Activated naive CD8-positive, alpha-beta T cell (primary cell): Measurements from ENCODE around the gene SLCO4C1.

Experiments used
- H3K27ac Mint-ChIP-seq: one replicate; pipeline ENCODE4 v1.8.0; 2021; ENCODE audit warnings: mixed read lengths
- H3K27me3 Mint-ChIP-seq: one replicate; pipeline ENCODE4 v1.8.0; 2021; ENCODE audit warnings: mixed read lengths
- H3K36me3 Mint-ChIP-seq: one replicate; pipeline ENCODE4 v1.8.0; 2021; ENCODE audit warnings: mixed read lengths
- H3K4me1 Mint-ChIP-seq: one replicate; pipeline ENCODE4 v1.8.0; 2021; ENCODE audit warnings: low read depth, mixed read lengths
- H3K4me3 Mint-ChIP-seq: one replicate; pipeline ENCODE4 v1.8.0; 2021; ENCODE audit warnings: mild to moderate bottlenecking, mixed read lengths
- H3K9me3 Mint-ChIP-seq: one replicate; pipeline ENCODE4 v1.8.0; 2021; ENCODE audit warnings: low read depth, mixed read lengths

The SLCO4C1 gene

GRCh38 chr5:102288630-102289029 lies 7.5 kb downstream of the SLCO4C1 start:
- Mint-ChIP-seq H3K9me3 (no peaks in the 10 kb centered on the region), H3K27me3 (no peaks in the 10 kb centered on the region), H3K4me1 (no peaks in the 10 kb centered on the region), H3K4me3 (no peak overlapping the region), H3K27ac (no peak overlapping the region), H3K36me3 (no peaks in the 10 kb centered on the region)

DNA sequence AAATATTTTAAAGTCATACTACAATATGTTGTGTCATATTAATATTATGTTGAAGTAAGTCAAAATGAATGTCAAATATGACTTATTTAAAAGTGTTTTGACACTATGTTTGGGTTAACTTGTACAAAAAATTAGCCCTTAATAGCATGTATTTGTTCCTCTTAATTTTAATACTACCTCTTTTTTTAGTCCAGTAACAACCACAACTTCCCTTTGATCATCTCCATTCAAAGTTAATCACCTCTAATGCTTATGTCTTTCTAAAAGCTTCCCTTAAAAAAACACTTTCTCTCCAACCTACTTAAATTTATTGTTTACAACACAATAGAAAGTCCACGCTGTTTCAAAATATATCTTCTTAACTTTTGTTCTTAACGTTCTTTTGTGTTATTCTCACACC lies 9.6 kb downstream of the SLCO4C1 start:
- Mint-ChIP-seq H3K4me3 (no peak overlapping the region), H3K27ac (no peak overlapping the region)

GRCh38 chr5:102283102-102283797 lies 12.8 kb downstream of the SLCO4C1 start:
- Mint-ChIP-seq H3K4me3 (no peak overlapping the region), H3K36me3 (no peaks in the 10 kb centered on the region), H3K27ac (no peak overlapping the region), H3K9me3 (no peaks in the 10 kb centered on the region), H3K27me3 (no peaks in the 10 kb centered on the region), H3K4me1 (no peaks in the 10 kb centered on the region)

More for the DNA sequence above, 9.6 kb downstream of the SLCO4C1 start:
- no peaks in the 10 kb centered on the region for H3K36me3 Mint-ChIP-seq
- H3K9me3 Mint-ChIP-seq, result no peaks in the 10 kb centered on the region
- H3K27me3 Mint-ChIP-seq, result no peaks in the 10 kb centered on the region
- no peaks in the 10 kb centered on the region for H3K4me1 Mint-ChIP-seq

GRCh38 chr5:102279711-102280110 lies 16.4 kb downstream of the SLCO4C1 start:
- peaks cover 1% of the 10 kb centered on the region for H3K27me3 Mint-ChIP-seq
- no peaks in the 10 kb centered on the region for H3K36me3 Mint-ChIP-seq
- no peak overlapping the region for H3K27ac Mint-ChIP-seq
- H3K4me1 Mint-ChIP-seq, result no peaks in the 10 kb centered on the region
- no peak overlapping the region for H3K4me3 Mint-ChIP-seq
- no peaks in the 10 kb centered on the region for H3K9me3 Mint-ChIP-seq

GRCh38 chr5:102278231-102278630 lies 17.9 kb downstream of the SLCO4C1 start:
- H3K27ac Mint-ChIP-seq, result no peak overlapping the region
- peaks cover 1% of the 10 kb centered on the region for H3K27me3 Mint-ChIP-seq
- no peak overlapping the region for H3K4me3 Mint-ChIP-seq
- no peaks in the 10 kb centered on the region for H3K4me1 Mint-ChIP-seq
- H3K9me3 Mint-ChIP-seq, result no peaks in the 10 kb centered on the region
- no peaks in the 10 kb centered on the region for H3K36me3 Mint-ChIP-seq

GRCh38 chr5:102277144-102277543 lies 18.9 kb downstream of the SLCO4C1 start:
- Mint-ChIP-seq H3K4me3 (no peak overlapping the region), H3K9me3 (no peaks in the 10 kb centered on the region), H3K36me3 (no peaks in the 10 kb centered on the region), H3K27ac (no peak overlapping the region), H3K4me1 (no peaks in the 10 kb centered on the region), H3K27me3 (peaks cover 1% of the 10 kb centered on the region)

DNA sequence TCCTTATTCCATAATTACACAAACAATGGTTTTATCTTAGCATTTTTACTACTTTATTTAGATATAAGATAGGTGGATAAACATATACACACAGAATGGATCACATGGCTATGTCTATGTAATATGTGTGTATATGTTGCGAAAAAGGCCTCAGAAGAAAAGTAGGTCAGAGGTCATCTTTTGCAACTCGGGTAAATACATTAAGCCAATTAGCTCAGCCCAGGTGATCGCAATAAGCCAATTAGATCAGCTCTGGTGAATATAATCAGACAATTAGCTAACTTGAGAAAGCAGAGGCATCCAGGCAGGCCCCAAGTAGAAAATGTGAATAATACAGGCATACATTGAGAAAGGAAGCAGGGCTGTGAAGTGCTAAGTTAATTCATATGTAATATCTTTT lies 24.3 kb downstream of the SLCO4C1 start:
- H3K9me3 Mint-ChIP-seq, result peaks cover 17% of the 10 kb centered on the region
- H3K4me1 Mint-ChIP-seq, result no peaks in the 10 kb centered on the region
- H3K27ac Mint-ChIP-seq, result no peak overlapping the region
- no peak overlapping the region for H3K4me3 Mint-ChIP-seq
- H3K27me3 Mint-ChIP-seq, result peaks cover 1% of the 10 kb centered on the region
- H3K36me3 Mint-ChIP-seq, result no peaks in the 10 kb centered on the region

GRCh38 chr5:102270036-102270435 lies 26.0 kb downstream of the SLCO4C1 start:
- H3K27ac Mint-ChIP-seq, result no peak overlapping the region
- no peaks in the 10 kb centered on the region for H3K36me3 Mint-ChIP-seq
- no peaks in the 10 kb centered on the region for H3K4me1 Mint-ChIP-seq

GRCh38 chr5:102262688-102263087 lies 33.4 kb downstream of the SLCO4C1 start:
- Mint-ChIP-seq H3K36me3 (no peaks in the 10 kb centered on the region), H3K4me3 (no peak overlapping the region), H3K27ac (no peak overlapping the region), H3K4me1 (no peaks in the 10 kb centered on the region), H3K9me3 (no peaks in the 10 kb centered on the region), H3K27me3 (no peaks in the 10 kb centered on the region)

More at GRCh38 chr5:102270036-102270435, 26.0 kb downstream of the SLCO4C1 start:
- Mint-ChIP-seq H3K4me3 (no peak overlapping the region), H3K9me3 (peaks cover 17% of the 10 kb centered on the region), H3K27me3 (no peaks in the 10 kb centered on the region)

DNA sequence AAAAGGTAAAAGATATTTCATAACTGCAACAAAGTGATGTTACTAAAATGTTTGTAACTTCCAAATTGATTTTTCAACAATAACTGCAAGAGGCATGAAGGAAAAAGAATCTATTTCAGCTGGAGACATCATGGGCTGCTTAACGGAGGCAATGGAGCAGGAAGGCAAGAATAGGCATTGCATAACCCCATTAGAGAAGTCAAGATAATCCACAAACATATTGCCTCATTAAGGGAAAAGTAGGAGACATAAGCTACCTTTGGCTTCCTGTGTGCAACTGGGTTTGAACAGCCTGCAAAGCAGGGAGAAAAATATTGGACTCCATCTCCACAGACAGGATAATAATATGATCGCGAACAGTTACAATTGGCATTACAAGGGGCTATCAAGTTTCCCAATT lies 46.7 kb downstream of the SLCO4C1 start:
- Mint-ChIP-seq H3K27me3 (no peaks in the 10 kb centered on the region), H3K9me3 (no peaks in the 10 kb centered on the region), H3K4me3 (no peak overlapping the region), H3K27ac (no peak overlapping the region), H3K4me1 (no peaks in the 10 kb centered on the region), H3K36me3 (no peaks in the 10 kb centered on the region)

- Mint-ChIP-seq H3K36me3 (no peaks in the 10 kb centered on the region), H3K27ac (no peak overlapping the region), H3K9me3 (no peaks in the 10 kb centered on the region)
Measured at GRCh38 chr5:102243213-102243612, 52.9 kb downstream of the SLCO4C1 start.

GRCh38 chr5:102241809-102242421 lies 54.2 kb downstream of the SLCO4C1 start:
- Mint-ChIP-seq H3K4me3 (no peak overlapping the region), H3K27me3 (no peaks in the 10 kb centered on the region), H3K36me3 (no peaks in the 10 kb centered on the region), H3K9me3 (no peaks in the 10 kb centered on the region), H3K27ac (no peak overlapping the region), H3K4me1 (no peaks in the 10 kb centered on the region)

More at GRCh38 chr5:102243213-102243612, 52.9 kb downstream of the SLCO4C1 start:
- no peaks in the 10 kb centered on the region for H3K27me3 Mint-ChIP-seq
- H3K4me1 Mint-ChIP-seq, result no peaks in the 10 kb centered on the region
- no peak overlapping the region for H3K4me3 Mint-ChIP-seq

GRCh38 chr5:102231693-102232619 lies 64.1 kb downstream of the SLCO4C1 start:
- Mint-ChIP-seq H3K4me1 (peaks cover 4% of the 10 kb centered on the region), H3K36me3 (no peaks in the 10 kb centered on the region), H3K27me3 (no peaks in the 10 kb centered on the region), H3K4me3 (no peak overlapping the region), H3K27ac (no peak overlapping the region), H3K9me3 (no peaks in the 10 kb centered on the region)

GRCh38 chr5:102229685-102230084 lies 66.4 kb downstream of the SLCO4C1 start:
- Mint-ChIP-seq H3K36me3 (no peaks in the 10 kb centered on the region), H3K4me3 (no peak overlapping the region), H3K4me1 (peaks cover 4% of the 10 kb centered on the region), H3K9me3 (no peaks in the 10 kb centered on the region), H3K27ac (no peak overlapping the region), H3K27me3 (no peaks in the 10 kb centered on the region)

- Mint-ChIP-seq H3K36me3 (no peaks in the 10 kb centered on the region), H3K27me3 (peaks cover 2% of the 10 kb centered on the region), H3K27ac (no peak overlapping the region), H3K4me3 (no peak overlapping the region), H3K4me1 (peaks cover 4% of the 10 kb centered on the region), H3K9me3 (no peaks in the 10 kb centered on the region)
Measured at GRCh38 chr5:102226321-102226720, 69.8 kb downstream of the SLCO4C1 start.
